ENCODE measurements around the gene SLC16A12.

DNA sequence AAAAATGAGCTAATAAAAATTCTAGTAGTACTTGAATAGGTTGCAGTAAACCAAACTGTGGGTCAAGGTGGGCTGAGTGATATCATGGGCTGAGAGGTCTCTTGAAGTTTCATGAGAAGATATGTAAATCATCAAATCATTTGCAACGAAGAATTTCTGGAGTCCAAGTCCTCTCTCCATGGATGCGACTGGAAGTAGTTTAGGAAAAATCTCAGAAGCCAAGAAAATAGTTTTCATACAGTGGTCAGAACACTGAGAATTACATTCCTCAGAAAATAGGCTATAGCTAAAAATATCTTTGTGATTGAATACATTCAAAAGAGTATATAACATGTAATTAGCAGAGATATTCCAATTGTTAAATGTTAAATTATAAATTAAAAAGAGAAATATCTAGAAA lies 146.6 kb downstream of the SLC16A12 start:
- TF ChIP-seq, protein P1, sequence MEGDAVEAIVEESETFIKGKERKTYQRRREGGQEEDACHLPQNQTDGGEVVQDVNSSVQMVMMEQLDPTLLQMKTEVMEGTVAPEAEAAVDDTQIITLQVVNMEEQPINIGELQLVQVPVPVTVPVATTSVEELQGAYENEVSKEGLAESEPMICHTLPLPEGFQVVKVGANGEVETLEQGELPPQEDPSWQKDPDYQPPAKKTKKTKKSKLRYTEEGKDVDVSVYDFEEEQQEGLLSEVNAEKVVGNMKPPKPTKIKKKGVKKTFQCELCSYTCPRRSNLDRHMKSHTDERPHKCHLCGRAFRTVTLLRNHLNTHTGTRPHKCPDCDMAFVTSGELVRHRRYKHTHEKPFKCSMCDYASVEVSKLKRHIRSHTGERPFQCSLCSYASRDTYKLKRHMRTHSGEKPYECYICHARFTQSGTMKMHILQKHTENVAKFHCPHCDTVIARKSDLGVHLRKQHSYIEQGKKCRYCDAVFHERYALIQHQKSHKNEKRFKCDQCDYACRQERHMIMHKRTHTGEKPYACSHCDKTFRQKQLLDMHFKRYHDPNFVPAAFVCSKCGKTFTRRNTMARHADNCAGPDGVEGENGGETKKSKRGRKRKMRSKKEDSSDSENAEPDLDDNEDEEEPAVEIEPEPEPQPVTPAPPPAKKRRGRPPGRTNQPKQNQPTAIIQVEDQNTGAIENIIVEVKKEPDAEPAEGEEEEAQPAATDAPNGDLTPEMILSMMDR (IDR thresholded peaks at IDR 0.05): no peak
- no peak for TF ChIP-seq EP300 (IDR thresholded peaks at IDR 0.05)
